Right lobe of liver (tissue), 6 donors: Measurements from ENCODE around the gene LRP1. TPM values are rescaled to one million over a fixed set of nuclear protein-coding genes. Genes with fewer than 3 reads are reported as not detected.

ENCODE experiments used
- ATAC-seq, 4 donors: fragments of 200-7000 bp; cut with Tn5 transposase; one replicate each; pipeline ENCODE4 v1.9.1; 2020; ENCODE audit warnings: mild to moderate bottlenecking in 4 of 4, moderate library complexity in 4 of 4
- DNase-seq, 3 donors: peaks; one replicate each; pipeline ENCODE4 v3.0.0-alpha.2; 2020
- H3K27ac ChIP-seq, 3 donors: fragments of 200-600 bp; one replicate each; pipeline ENCODE4 v1.8.0; 2022
- H3K27me3 ChIP-seq, 2 donors: fragments of 200-600 bp; one replicate each; pipeline ENCODE4 v1.8.0; 2022
- H3K36me3 ChIP-seq, 4 donors: fragments of 200-600 bp; sonication (generic) in 1 of 4; one replicate each; pipeline versions ENCODE4 v1.5.1 to v1.8.0; 2017 to 2022; ENCODE audit warnings: control low read depth in 1 of 4
- H3K4me1 ChIP-seq, 4 donors: fragments of 200-600 bp; sonication (generic) in 1 of 4; one replicate each; pipeline versions ENCODE4 v1.5.1 to v1.8.0; 2017 to 2022; ENCODE audit warnings: control low read depth in 1 of 4
- H3K4me3 ChIP-seq, 3 donors: fragments of 200-600 bp; one replicate each; pipeline ENCODE4 v1.8.0; 2022
- H3K9me3 ChIP-seq, 4 donors: fragments of 200-600 bp; sonication (generic) in 1 of 4; one replicate each; pipeline versions ENCODE4 v1.5.1 to v1.8.0; 2017 to 2022; ENCODE audit warnings: control low read depth in 1 of 4
- CTCF ChIP-seq, 4 donors: fragments of 200-600 bp in 3 of 4; fragments of 450-650 bp in 1 of 4; IDR thresholded peaks; one replicate each; pipeline versions ENCODE4 v1.5.1 to v1.8.0; 2016 to 2022; ENCODE audit warnings: antibody characterized with exemption in 4 of 4, mild to moderate bottlenecking in 2 of 4
- POLR2A ChIP-seq: fragments of 450-650 bp; IDR thresholded peaks from one replicate; pipeline ENCODE4 v1.6.1; 2017; ENCODE audit warnings: antibody characterized with exemption, mild to moderate bottlenecking
- WGBS: methylation state at CpG from one replicate; pipeline ENCODE4 v1.1.6; 2018; ENCODE audit warnings: low coverage, low lambda C conversion rate; ENCODE audit not compliant: insufficient coverage; ENCODE audit errors: missing lambda C conversion rate; 5-methylcytosine and 5-hydroxymethylcytosine counted together
- intact Hi-C, 2 donors: fragments of 100-400 bp; cut with DNase I; formaldehyde crosslinking; loops; one replicate each; pipeline versions ENCODE4 v1.11.2 to v1.14.1; 2022
- total RNA-seq, 6 experiments: library from RNA; depleted of rRNA in 2 of 6; stranded (reverse); fragments of >200 nt in 2 of 6; fragmentation: NEBNext Ultra II Directional in 3 of 6; extraction: Animal tissue kit (Norgen Biotek cat#: 25700) in 3 of 6; gene quantifications; one replicate each; pipeline versions ENCODE4 v1.1.0 to v1.2.4, GENCODE V29; 2016 to 2023
- donor health status: DM: no; HTN: yes; CAD: no.
- donor health status: DM: no; HTN: no; CAD: no.
- donor health status: DM: no; HTN: no; CAD: no.
- donor health status: DM: no; HTN: yes; CAD: no.
- donor health status: DM: no; HTN: yes; CAD: no.

The LRP1 gene
- total RNA-seq, 6 experiments from 2014 or later, result 268 to 387 (median 301) TPM

DNA sequence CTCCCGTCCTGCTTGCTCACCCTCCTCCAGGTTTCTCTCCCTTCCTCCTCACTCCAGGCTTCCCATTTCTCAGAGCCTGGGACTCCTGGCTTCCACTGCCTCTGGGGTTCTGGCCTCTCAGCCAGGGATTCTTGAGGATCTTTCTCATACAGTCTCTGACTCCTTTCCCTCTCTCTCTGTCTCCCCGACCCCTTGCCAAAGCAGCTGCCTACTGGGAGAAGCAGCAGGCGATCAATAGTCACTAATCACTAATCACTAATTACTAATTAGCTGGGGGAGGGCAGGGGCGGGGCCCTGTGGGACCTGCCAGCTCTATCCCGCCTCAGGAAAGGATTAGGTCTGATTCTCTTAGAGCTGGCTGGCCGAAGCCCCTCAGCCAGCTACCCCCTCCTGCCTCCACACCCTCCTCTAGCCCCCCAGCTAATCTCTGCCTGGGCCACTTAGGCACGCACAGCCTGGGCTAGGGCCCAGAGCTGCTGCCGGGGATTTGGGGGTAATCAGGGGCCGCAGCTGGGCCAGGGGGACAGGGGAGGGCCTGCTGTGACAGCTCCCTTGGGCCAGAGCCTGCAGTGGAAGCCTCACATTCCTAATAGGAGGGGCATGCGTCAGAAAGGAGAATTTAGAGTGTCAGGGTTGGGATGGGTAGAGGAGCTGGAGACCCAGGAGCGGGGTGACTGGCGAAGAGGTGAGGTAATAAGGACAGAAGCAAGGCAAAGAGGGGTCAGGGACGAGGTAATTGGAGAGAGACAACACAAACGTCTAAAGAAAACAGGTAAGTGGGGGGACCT is 91.1 kb downstream of the LRP1 start:
- TF ChIP-seq CTCF (IDR thresholded peaks at IDR 0.05) (no peak), POLR2A (no peak)
- Histone ChIP-seq H3K4me1 (peaks cover 0 to 14% (median 0%) of the 10 kb centered on the region in 4 donors), H3K9me3 (no peaks in the 10 kb centered on the region), H3K27ac (no peak overlapping the region), H3K36me3 (no peaks in the 10 kb centered on the region), H3K4me3 (no peak overlapping the region), H3K27me3 (peaks cover 0 to 13% of the 10 kb centered on the region in 2 donors)
- intact Hi-C loops, result no loop called here
- WGBS, result 45% methylated on average over 10 of the region's 14 CpGs
- no peak for DNase-seq
- ATAC-seq, result no peak

GRCh38 chr12:57219993-57220754 is 91.9 kb downstream of the LRP1 start:
- H3K27ac ChIP-seq, result no peak overlapping the region
- ATAC-seq, result no peak
- peaks cover 0 to 17% of the 10 kb centered on the region in 2 donors for H3K27me3 ChIP-seq
- no peak overlapping the region for H3K4me3 ChIP-seq
- no peaks in the 10 kb centered on the region for H3K9me3 ChIP-seq
- H3K4me1 ChIP-seq, result peaks cover 0 to 14% (median 0%) of the 10 kb centered on the region in 4 donors
- intact Hi-C loops, result no loop called here
- no peaks in the 10 kb centered on the region for H3K36me3 ChIP-seq
- DNase-seq, result no peak
- no peak for TF ChIP-seq POLR2A
- TF ChIP-seq CTCF (IDR thresholded peaks at IDR 0.05), result no peak
- WGBS, result 7% methylated on average over 28 of the region's 38 CpGs

DNA sequence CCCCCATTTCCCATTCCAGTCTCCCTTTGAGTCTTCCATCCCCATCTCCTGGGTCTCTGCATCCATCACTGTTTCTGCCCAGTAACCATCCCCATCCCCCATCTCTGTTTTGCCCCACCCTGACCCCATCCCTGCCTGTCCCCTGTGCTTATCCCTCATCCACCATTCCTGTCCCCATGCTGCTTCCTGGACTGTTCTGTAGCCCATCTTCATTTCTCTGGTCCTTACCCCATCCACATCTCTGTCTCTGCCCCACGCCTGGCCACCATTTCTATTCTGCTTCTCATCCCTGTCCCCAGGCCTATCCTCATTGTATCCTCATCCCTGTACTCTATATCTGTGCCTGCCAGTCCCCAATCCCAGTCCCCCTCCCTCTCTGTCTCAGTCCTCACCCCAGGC is 92.5 kb downstream of the LRP1 start:
- DNase-seq, result no peak
- H3K9me3 ChIP-seq, result no peaks in the 10 kb centered on the region
- H3K27ac ChIP-seq, result no peak overlapping the region
- ATAC-seq, result no peak
- no peaks in the 10 kb centered on the region for H3K36me3 ChIP-seq
- peaks cover 0 to 23% of the 10 kb centered on the region in 2 donors for H3K27me3 ChIP-seq
- no peak overlapping the region for H3K4me3 ChIP-seq
- no peak for TF ChIP-seq CTCF (IDR thresholded peaks at IDR 0.05)
- no peak for TF ChIP-seq POLR2A
- WGBS, result 44% methylated on average over 1 of the region's 1 CpG
- peaks cover 0 to 14% (median 0%) of the 10 kb centered on the region in 4 donors for H3K4me1 ChIP-seq
- intact Hi-C loops, result no loop called here

DNA sequence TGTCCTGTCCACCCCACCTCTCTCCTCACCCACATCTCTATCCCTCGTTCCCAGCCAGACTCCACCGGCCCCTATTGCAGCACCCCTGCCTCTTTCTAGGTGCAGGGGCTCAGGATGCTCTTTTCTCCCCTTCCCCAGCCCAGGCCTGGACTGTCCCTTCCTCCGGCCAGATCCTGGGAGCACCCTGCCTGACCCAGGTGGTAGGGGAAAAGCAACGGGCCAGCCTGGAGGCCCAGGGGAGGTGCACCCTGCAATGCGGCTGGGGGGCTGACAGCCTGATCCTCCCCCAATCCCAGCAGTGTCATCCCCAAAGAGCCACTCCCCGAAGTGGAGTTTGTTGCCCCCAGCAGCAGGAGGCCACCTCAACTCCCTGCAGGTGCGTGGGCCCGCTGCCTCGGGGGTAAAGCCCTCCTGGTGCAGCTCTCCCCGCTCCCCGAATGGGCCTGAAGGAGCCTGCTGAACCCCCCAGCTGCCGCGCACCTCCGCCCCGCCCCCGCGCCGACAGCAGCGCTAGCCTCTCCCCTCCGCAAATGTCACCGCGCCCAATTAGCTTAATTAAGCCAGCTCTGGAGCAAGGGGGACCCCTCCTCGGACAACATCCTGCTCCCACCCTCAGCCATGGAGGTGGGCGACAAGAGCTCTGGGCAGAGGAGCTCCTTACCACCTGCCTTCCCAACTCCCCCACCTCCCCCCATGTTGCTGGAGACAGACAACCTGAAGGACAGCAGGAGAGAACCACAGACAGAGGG is 93.1 kb downstream of the LRP1 start:
- intact Hi-C loops, result no loop called here

More for the DNA sequence above, 93.1 kb downstream of the LRP1 start:
- H3K4me3 ChIP-seq, result no peak overlapping the region
- ATAC-seq (no peak), DNase-seq (no peak)
- no peaks in the 10 kb centered on the region for H3K9me3 ChIP-seq
- H3K27ac ChIP-seq, result no peak overlapping the region
- no peaks in the 10 kb centered on the region for H3K36me3 ChIP-seq
- peaks cover 0 to 11% (median 0%) of the 10 kb centered on the region in 4 donors for H3K4me1 ChIP-seq
- TF ChIP-seq CTCF (IDR thresholded peaks at IDR 0.05) (no peak), POLR2A (no peak)
- WGBS, result 5% methylated on average over 19 of the region's 24 CpGs
- H3K27me3 ChIP-seq, result peaks cover 0 to 25% of the 10 kb centered on the region in 2 donors
